SK-N-SH (cell line): Measurements from ENCODE around the gene TRAF2. TPM values are rescaled to one million over a fixed set of nuclear protein-coding genes. Genes with fewer than 3 reads are reported as not detected.

Source experiments
- CTCF ChIA-PET: fragments of 300-600, 350-600 bp; formaldehyde crosslinking; extraction: SDS; loops from one replicate; lab custom pipeline; 2021; lab: Yijun Ruan, JAX
- POLR2A ChIA-PET: fragments of 350-600 bp; sonication (Branson Sonifier 250); formaldehyde crosslinking; extraction: SDS; loops from one replicate; lab custom pipeline; 2020; ENCODE audit warnings: antibody characterized with exemption, inconsistent platforms; lab: Yijun Ruan, JAX
- DNase-seq: peaks from one replicate; pipeline ENCODE4 v3.0.0; 2012
- H2AFZ ChIP-seq: fragments of 200-600 bp; sonication (generic); 2 replicates; pipeline ENCODE4 v1.8.1; 2016; ENCODE audit warnings: antibody characterized with exemption, mild to moderate bottlenecking, low read depth
- H3F3A ChIP-seq: fragments of 200-600 bp; sonication (generic); replicated peaks from 2 replicates; pipeline ENCODE3; 2016; ENCODE audit warnings: antibody characterized with exemption, mild to moderate bottlenecking; ENCODE audit not compliant: insufficient read depth
- H3K27ac ChIP-seq, 2 experiments: fragments of 200-500 bp in 1 of 2; fragments of 200-600 bp in 1 of 2; sonication (Bioruptor generic) in 1 of 2; sonication (generic), shearing (Covaris generic) in 1 of 2; 2 replicates each; pipeline versions ENCODE4 v1.5.1 to v1.6.1; 2014 to 2016; ENCODE audit warnings: low read depth in 2 of 2, inconsistent platforms in 1 of 2, low read length in 1 of 2, mild to moderate bottlenecking in 1 of 2, mixed read lengths in 1 of 2
- H3K27me3 ChIP-seq: fragments of 200-600 bp; sonication (generic), shearing (Covaris generic); 2 replicates; pipeline ENCODE4 v1.6.1; 2016; ENCODE audit warnings: mixed run types; ENCODE audit not compliant: insufficient read depth
- H3K36me3 ChIP-seq, 2 experiments: fragments of 200-500 bp in 1 of 2; fragments of 200-600 bp in 1 of 2; sonication (Bioruptor generic) in 1 of 2; sonication (generic) in 1 of 2; replicated peaks in 1 of 2; 2 replicates each; pipeline versions ENCODE3 to v1.5.1; 2014 to 2016; ENCODE audit warnings: low read length in 1 of 2, mild to moderate bottlenecking in 1 of 2; ENCODE audit not compliant: insufficient read depth in 2 of 2, control insufficient read depth in 1 of 2
- H3K4me1 ChIP-seq, 2 experiments: fragments of 200-500 bp in 1 of 2; fragments of 200-600 bp in 1 of 2; sonication (Bioruptor generic) in 1 of 2; sonication (generic), shearing (Covaris generic) in 1 of 2; 2 replicates each; pipeline versions ENCODE4 v1.5.1 to v1.6.1; 2014 to 2016; ENCODE audit warnings: low read depth in 1 of 2, low read length in 1 of 2, mixed run types in 1 of 2; ENCODE audit not compliant: insufficient read depth in 2 of 2, control insufficient read depth in 1 of 2
- H3K4me2 ChIP-seq: fragments of 200-600 bp; sonication (generic), shearing (Covaris generic); 2 replicates; pipeline ENCODE4 v1.6.1; 2017; ENCODE audit warnings: mixed run types
- H3K4me3 ChIP-seq, 2 experiments: fragments of 200-500 bp in 1 of 2; fragments of 200-600 bp in 1 of 2; sonication (Bioruptor generic) in 1 of 2; sonication (generic), shearing (Covaris generic) in 1 of 2; 2 replicates each; pipeline versions ENCODE4 v1.5.1 to v1.8.1; 2014 to 2016; ENCODE audit warnings: low read depth in 2 of 2, inconsistent platforms in 1 of 2, low read length in 1 of 2, mild to moderate bottlenecking in 1 of 2, mixed read lengths in 1 of 2, moderate library complexity in 1 of 2
- H3K79me2 ChIP-seq: fragments of 200-600 bp; sonication (generic); 2 replicates; pipeline ENCODE4 v1.8.1; 2017; ENCODE audit warnings: mild to moderate bottlenecking; ENCODE audit not compliant: insufficient read depth
- H3K9ac ChIP-seq: fragments of 200-600 bp; sonication (generic); 2 replicates; pipeline ENCODE4 v1.6.1; 2017; ENCODE audit warnings: mixed run types
- H3K9me2 ChIP-seq: fragments of 200-600 bp; sonication (generic); 2 replicates; pipeline ENCODE4 v1.6.1; 2017; ENCODE audit warnings: mixed run types
- H3K9me3 ChIP-seq: fragments of 200-600 bp; sonication (generic); 2 replicates; pipeline ENCODE4 v1.6.1; 2017; ENCODE audit warnings: mixed run types, mild to moderate bottlenecking, moderate library complexity
- H4K20me1 ChIP-seq: fragments of 200-600 bp; sonication (generic); 2 replicates; pipeline ENCODE4 v1.6.1; 2017; ENCODE audit warnings: mild to moderate bottlenecking, mixed run types; ENCODE audit not compliant: insufficient read depth
- CHD2 ChIP-seq: fragments of 150-350 bp; IDR thresholded peaks from 2 replicates; pipeline ENCODE4 v1.6.1; 2018; ENCODE audit warnings: low read length; ENCODE audit not compliant: partially characterized antibody
- ELF1 ChIP-seq: IDR thresholded peaks from 2 replicates; pipeline ENCODE4 v1.4.0; 2012
- FOSL2 ChIP-seq: IDR thresholded peaks from 2 replicates; pipeline ENCODE4 v1.4.0; 2012; ENCODE audit warnings: low read depth, mild to moderate bottlenecking, moderate library complexity, borderline replicate concordance
- FOXJ3 ChIP-seq: sonication (generic); formaldehyde crosslinking; IDR thresholded peaks from 2 replicates; pipeline ENCODE4 v1.5.1; 2020; ENCODE audit warnings: mild to moderate bottlenecking, missing genetic modification reagents
- FOXM1 ChIP-seq: IDR thresholded peaks from 2 replicates; pipeline ENCODE4 v1.4.0; 2012; ENCODE audit warnings: low read depth, mild to moderate bottlenecking
- GABPA ChIP-seq: IDR thresholded peaks from 2 replicates; pipeline ENCODE4 v1.4.0; 2012; ENCODE audit warnings: low read depth, mild to moderate bottlenecking
- MEF2A ChIP-seq: IDR thresholded peaks from 2 replicates; pipeline ENCODE4 v1.4.0; 2012; ENCODE audit warnings: low read depth, borderline replicate concordance
- MXI1 ChIP-seq: IDR thresholded peaks from 2 replicates; pipeline ENCODE4 v1.6.1; 2012; ENCODE audit warnings: mild to moderate bottlenecking, low read depth, low read length, improper control_type of control experiment
- NRF1 ChIP-seq: IDR thresholded peaks from 2 replicates; pipeline ENCODE4 v1.6.1; 2012; ENCODE audit warnings: low read depth, mild to moderate bottlenecking, low read length
- POLR2AphosphoS5 ChIP-seq: IDR thresholded peaks from 2 replicates; pipeline ENCODE4 v1.6.1; 2012; ENCODE audit warnings: low read depth, low read length
- RAD21 ChIP-seq: IDR thresholded peaks from 2 replicates; pipeline ENCODE4 v1.6.1; 2012; ENCODE audit warnings: mild to moderate bottlenecking, low read length
- RFX5 ChIP-seq: IDR thresholded peaks from 2 replicates; pipeline ENCODE4 v1.6.1; 2012; ENCODE audit warnings: mild to moderate bottlenecking, improper control_type of control experiment, low read length
- RXRA ChIP-seq: IDR thresholded peaks from 2 replicates; pipeline ENCODE4 v1.4.0; 2012; ENCODE audit warnings: low read depth, mild to moderate bottlenecking, borderline replicate concordance
- SIN3A ChIP-seq: IDR thresholded peaks from 2 replicates; pipeline ENCODE4 v1.6.1; 2012; ENCODE audit warnings: low read depth, mild to moderate bottlenecking, low read length, moderate library complexity, borderline replicate concordance
- TEAD4 ChIP-seq: IDR thresholded peaks from 2 replicates; pipeline ENCODE4 v1.4.0; 2012; ENCODE audit warnings: mild to moderate bottlenecking, borderline replicate concordance; ENCODE audit not compliant: insufficient read depth
- WGBS: methylation state at CpG from one replicate; pipeline ENCODE4 v1.1.6; 2017; ENCODE audit warnings: low lambda C conversion rate; 5-methylcytosine and 5-hydroxymethylcytosine counted together
- polyA plus RNA-seq, 3 experiments: library from polyadenylated mRNA; depleted of rRNA; stranded (reverse); fragments of >200 nt; gene quantifications; 2 replicates each; pipeline ENCODE4 v1.2.3, GENCODE V29; 2012
- TF ChIP-seq, protein P1 (sequence below): IDR thresholded peaks from 2 replicates; pipeline ENCODE4 v1.6.1; 2012; ENCODE audit warnings: mild to moderate bottlenecking, low read depth, low read length, moderate library complexity
- TF ChIP-seq, protein P2 (sequence below): fragments of 150-350 bp; IDR thresholded peaks from 2 replicates; pipeline ENCODE4 v1.6.1; 2016; ENCODE audit warnings: mild to moderate bottlenecking, low read depth, low read length
- TF ChIP-seq, protein P3 (sequence below): IDR thresholded peaks from 2 replicates; pipeline ENCODE4; 2012
- TF ChIP-seq, protein P4 (sequence below): IDR thresholded peaks from 2 replicates; pipeline ENCODE4 v1.4.0; 2012; ENCODE audit warnings: low read depth

Gene TRAF2
- polyA plus RNA-seq, 1 of the 3 experiments (the other 2 are of a cell fraction) = 15.4 TPM

GRCh38 chr9:136876476-136876875, 9.8 kb upstream of the TRAF2 start:
- Histone ChIP-seq H2AFZ (no peak overlapping the region), H3K27me3 (no peaks in the 10 kb centered on the region), H3K79me2 (no peaks in the 10 kb centered on the region), H3K9ac (no peak overlapping the region), H3K4me1 (no peaks in the 10 kb centered on the region), H3K9me3 (0 out of 2 replicates have a peak, but pooled peaks cover 3% of the 10 kb centered on the region), H3K36me3 (no peaks in the 10 kb centered on the region), H3K4me2 (no peak overlapping the region), H3F3A (no peaks in the 10 kb centered on the region), H3K9me2 (no peaks in the 10 kb centered on the region), H3K27ac (no peak overlapping the region), H3K4me3 (no peak overlapping the region), H4K20me1 (no peaks in the 10 kb centered on the region)
- WGBS = 72% methylated on average over 5 of the region's 5 CpGs
- no peak for DNase-seq
- TF ChIP-seq, protein P1, sequence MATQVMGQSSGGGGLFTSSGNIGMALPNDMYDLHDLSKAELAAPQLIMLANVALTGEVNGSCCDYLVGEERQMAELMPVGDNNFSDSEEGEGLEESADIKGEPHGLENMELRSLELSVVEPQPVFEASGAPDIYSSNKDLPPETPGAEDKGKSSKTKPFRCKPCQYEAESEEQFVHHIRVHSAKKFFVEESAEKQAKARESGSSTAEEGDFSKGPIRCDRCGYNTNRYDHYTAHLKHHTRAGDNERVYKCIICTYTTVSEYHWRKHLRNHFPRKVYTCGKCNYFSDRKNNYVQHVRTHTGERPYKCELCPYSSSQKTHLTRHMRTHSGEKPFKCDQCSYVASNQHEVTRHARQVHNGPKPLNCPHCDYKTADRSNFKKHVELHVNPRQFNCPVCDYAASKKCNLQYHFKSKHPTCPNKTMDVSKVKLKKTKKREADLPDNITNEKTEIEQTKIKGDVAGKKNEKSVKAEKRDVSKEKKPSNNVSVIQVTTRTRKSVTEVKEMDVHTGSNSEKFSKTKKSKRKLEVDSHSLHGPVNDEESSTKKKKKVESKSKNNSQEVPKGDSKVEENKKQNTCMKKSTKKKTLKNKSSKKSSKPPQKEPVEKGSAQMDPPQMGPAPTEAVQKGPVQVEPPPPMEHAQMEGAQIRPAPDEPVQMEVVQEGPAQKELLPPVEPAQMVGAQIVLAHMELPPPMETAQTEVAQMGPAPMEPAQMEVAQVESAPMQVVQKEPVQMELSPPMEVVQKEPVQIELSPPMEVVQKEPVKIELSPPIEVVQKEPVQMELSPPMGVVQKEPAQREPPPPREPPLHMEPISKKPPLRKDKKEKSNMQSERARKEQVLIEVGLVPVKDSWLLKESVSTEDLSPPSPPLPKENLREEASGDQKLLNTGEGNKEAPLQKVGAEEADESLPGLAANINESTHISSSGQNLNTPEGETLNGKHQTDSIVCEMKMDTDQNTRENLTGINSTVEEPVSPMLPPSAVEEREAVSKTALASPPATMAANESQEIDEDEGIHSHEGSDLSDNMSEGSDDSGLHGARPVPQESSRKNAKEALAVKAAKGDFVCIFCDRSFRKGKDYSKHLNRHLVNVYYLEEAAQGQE = no peak
- TF ChIP-seq RAD21 (no peak), ELF1 (no peak), MEF2A (no peak), NRF1 (no peak), TEAD4 (no peak), POLR2AphosphoS5 (no peak), RXRA (no peak), FOXJ3 (no peak), GABPA (no peak), FOXM1 (no peak), SIN3A (no peak), CHD2 (no peak), RFX5 (no peak), MXI1 (no peak), FOSL2 (no peak)
- TF ChIP-seq, protein P2, sequence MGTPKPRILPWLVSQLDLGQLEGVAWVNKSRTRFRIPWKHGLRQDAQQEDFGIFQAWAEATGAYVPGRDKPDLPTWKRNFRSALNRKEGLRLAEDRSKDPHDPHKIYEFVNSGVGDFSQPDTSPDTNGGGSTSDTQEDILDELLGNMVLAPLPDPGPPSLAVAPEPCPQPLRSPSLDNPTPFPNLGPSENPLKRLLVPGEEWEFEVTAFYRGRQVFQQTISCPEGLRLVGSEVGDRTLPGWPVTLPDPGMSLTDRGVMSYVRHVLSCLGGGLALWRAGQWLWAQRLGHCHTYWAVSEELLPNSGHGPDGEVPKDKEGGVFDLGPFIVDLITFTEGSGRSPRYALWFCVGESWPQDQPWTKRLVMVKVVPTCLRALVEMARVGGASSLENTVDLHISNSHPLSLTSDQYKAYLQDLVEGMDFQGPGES = no peak
- TF ChIP-seq, protein P3, sequence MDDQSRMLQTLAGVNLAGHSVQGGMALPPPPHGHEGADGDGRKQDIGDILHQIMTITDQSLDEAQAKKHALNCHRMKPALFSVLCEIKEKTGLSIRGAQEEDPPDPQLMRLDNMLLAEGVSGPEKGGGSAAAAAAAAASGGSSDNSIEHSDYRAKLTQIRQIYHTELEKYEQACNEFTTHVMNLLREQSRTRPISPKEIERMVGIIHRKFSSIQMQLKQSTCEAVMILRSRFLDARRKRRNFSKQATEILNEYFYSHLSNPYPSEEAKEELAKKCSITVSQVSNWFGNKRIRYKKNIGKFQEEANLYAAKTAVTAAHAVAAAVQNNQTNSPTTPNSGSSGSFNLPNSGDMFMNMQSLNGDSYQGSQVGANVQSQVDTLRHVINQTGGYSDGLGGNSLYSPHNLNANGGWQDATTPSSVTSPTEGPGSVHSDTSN = no peak
- TF ChIP-seq, protein P4, sequence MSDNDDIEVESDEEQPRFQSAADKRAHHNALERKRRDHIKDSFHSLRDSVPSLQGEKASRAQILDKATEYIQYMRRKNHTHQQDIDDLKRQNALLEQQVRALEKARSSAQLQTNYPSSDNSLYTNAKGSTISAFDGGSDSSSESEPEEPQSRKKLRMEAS = no peak
- CTCF ChIA-PET = no interaction called here
- POLR2A ChIA-PET = interaction anchor here (1.1 kb wide), 1 partner anchor 18 kb away, joined by 3 read pairs; no protein-coding TSS in a partner anchor
